Trophoblast cell (in vitro differentiated cells and primary cell): ENCODE measurements around the gene TMEM132C.

Source experiments
- DNase-seq, 2 donors: peaks; one replicate each; pipeline ENCODE4 v3.0.0-alpha.2; 2016
- H2AFZ ChIP-seq: 2 replicates; pipeline ENCODE4 v1.6.1; 2013; ENCODE audit warnings: low read length, moderate library complexity, mild to moderate bottlenecking; ENCODE audit not compliant: insufficient read depth, poor library complexity
- H2AK5ac ChIP-seq: 2 replicates; pipeline ENCODE4 v1.6.1; 2013; ENCODE audit warnings: mild to moderate bottlenecking, low read length
- H2BK120ac ChIP-seq: 2 replicates; pipeline ENCODE4 v1.6.1; 2013; ENCODE audit warnings: low read length, mild to moderate bottlenecking, moderate library complexity; ENCODE audit not compliant: insufficient read depth, poor library complexity
- H2BK12ac ChIP-seq: 2 replicates; pipeline ENCODE4 v1.6.1; 2013; ENCODE audit warnings: mild to moderate bottlenecking, low read length, moderate library complexity
- H2BK5ac ChIP-seq: 2 replicates; pipeline ENCODE4 v1.6.1; 2013; ENCODE audit warnings: low read length, low read depth, moderate library complexity, mild to moderate bottlenecking; ENCODE audit not compliant: poor library complexity
- H3K14ac ChIP-seq: 2 replicates; pipeline ENCODE4 v1.6.1; 2013; ENCODE audit warnings: mild to moderate bottlenecking, low read length
- H3K18ac ChIP-seq: 2 replicates; pipeline ENCODE4 v1.6.1; 2013; ENCODE audit warnings: mild to moderate bottlenecking, low read length
- H3K23ac ChIP-seq: 2 replicates; pipeline ENCODE4 v1.6.1; 2013; ENCODE audit warnings: low read length
- H3K27ac ChIP-seq: 2 replicates; pipeline ENCODE4 v1.5.1; 2013; ENCODE audit warnings: low read depth, mild to moderate bottlenecking, inconsistent platforms, low read length, moderate library complexity
- H3K27me3 ChIP-seq: 2 replicates; pipeline ENCODE4 v1.6.1; 2013; ENCODE audit warnings: inconsistent platforms, mild to moderate bottlenecking, low read length, moderate library complexity; ENCODE audit not compliant: insufficient read depth
- H3K36me3 ChIP-seq, 2 experiments: 1 replicate in 1 of 2; 2 replicates in 1 of 2; pipeline ENCODE4 v1.6.1; 2013; ENCODE audit warnings: low read length in 2 of 2, mild to moderate bottlenecking in 2 of 2, moderate library complexity in 1 of 2; ENCODE audit not compliant: insufficient read depth in 2 of 2, control insufficient read depth in 1 of 2
- H3K4ac ChIP-seq: 2 replicates; pipeline ENCODE4 v1.6.1; 2013; ENCODE audit warnings: low read depth, mild to moderate bottlenecking, low read length, moderate library complexity
- H3K4me1 ChIP-seq, 2 experiments: 1 replicate in 1 of 2; 2 replicates in 1 of 2; pipeline ENCODE4 v1.6.1; 2013; ENCODE audit warnings: low read length in 2 of 2, mild to moderate bottlenecking in 2 of 2, moderate library complexity in 1 of 2; ENCODE audit not compliant: insufficient read depth in 2 of 2, control insufficient read depth in 1 of 2
- H3K4me2 ChIP-seq: 2 replicates; pipeline ENCODE4 v1.6.1; 2013; ENCODE audit warnings: inconsistent platforms, mild to moderate bottlenecking, low read length, moderate library complexity
- H3K4me3 ChIP-seq: 2 replicates; pipeline ENCODE4 v1.5.1; 2013; ENCODE audit warnings: mild to moderate bottlenecking, low read depth, low read length, inconsistent platforms
- H3K79me1 ChIP-seq: one replicate; pipeline ENCODE4 v1.6.1; 2013; ENCODE audit warnings: low read length
- H3K79me2 ChIP-seq: 2 replicates; pipeline ENCODE4 v1.6.1; 2013; ENCODE audit warnings: low read length, mild to moderate bottlenecking; ENCODE audit not compliant: control insufficient read depth, insufficient read depth, poor library complexity
- H3K9ac ChIP-seq: 2 replicates; pipeline ENCODE4 v1.6.1; 2013; ENCODE audit warnings: mild to moderate bottlenecking, low read length
- H3K9me3 ChIP-seq: 2 replicates; pipeline ENCODE4 v1.6.1; 2013; ENCODE audit warnings: low read depth, mild to moderate bottlenecking, control low read depth, inconsistent platforms, low read length; ENCODE audit not compliant: insufficient read depth
- H4K12ac ChIP-seq: 2 replicates; pipeline ENCODE4 v1.6.1; 2013; ENCODE audit warnings: low read depth, mild to moderate bottlenecking, low read length, moderate library complexity
- H4K8ac ChIP-seq: 2 replicates; pipeline ENCODE4 v1.6.1; 2013; ENCODE audit warnings: low read depth, mild to moderate bottlenecking, low read length, moderate library complexity
- H4K91ac ChIP-seq: one replicate; pipeline ENCODE4 v1.6.1; 2013; ENCODE audit warnings: low read depth, mild to moderate bottlenecking, low read length, moderate library complexity
- WGBS: extraction: QIAGEN DNeasy Blood & Tissue Kit; methylation state at CpG from one replicate; pipeline ENCODE4 v1.1.7; 2013; ENCODE audit warnings: missing lambda C conversion rate; ENCODE audit not compliant: insufficient read length, insufficient coverage; ENCODE audit errors: extremely low coverage; 5-methylcytosine and 5-hydroxymethylcytosine counted together

Gene TMEM132C

GRCh38 chr12:128261757-128262156, 5.2 kb upstream of the TMEM132C start:
- no peak overlapping the region for H3K23ac ChIP-seq
- no peaks in the 10 kb centered on the region for H3K36me3 ChIP-seq
- H3K27ac ChIP-seq: no peak overlapping the region
- H2AFZ ChIP-seq: no peak overlapping the region
- H2AK5ac ChIP-seq: no peak overlapping the region
- H2BK120ac ChIP-seq: no peak overlapping the region
- no peak overlapping the region for H2BK5ac ChIP-seq
- no peak overlapping the region for H4K12ac ChIP-seq
- H3K4ac ChIP-seq: no peak overlapping the region
- H3K4me2 ChIP-seq: no peak overlapping the region
- peaks cover 22% of the 10 kb centered on the region for H3K27me3 ChIP-seq
- no peak overlapping the region for H3K18ac ChIP-seq
- H3K79me2 ChIP-seq: no peaks in the 10 kb centered on the region
- whole genome bisulfite sequencing: no CpG with 5 or more reads among the region's 3 CpGs
- H3K79me1 ChIP-seq: no peaks in the 10 kb centered on the region
- no peak overlapping the region for H3K9ac ChIP-seq
- no peak for DNase-seq
- no peak overlapping the region for H3K14ac ChIP-seq
- no peaks in the 10 kb centered on the region for H3K4me1 ChIP-seq
- H4K91ac ChIP-seq: no peak overlapping the region
- no peak overlapping the region for H3K4me3 ChIP-seq
- H4K8ac ChIP-seq: no peak overlapping the region
- no peaks in the 10 kb centered on the region for H3K9me3 ChIP-seq
- H2BK12ac ChIP-seq: no peak overlapping the region

GRCh38 chr12:128265566-128265965, 1.4 kb upstream of the TMEM132C start:
- Histone ChIP-seq H2AK5ac (no peak overlapping the region), H3K79me1 (no peaks in the 10 kb centered on the region), H4K12ac (no peak overlapping the region), H4K91ac (no peak overlapping the region), H3K4me3 (no peak overlapping the region), H2AFZ (no peak overlapping the region), H3K4me2 (no peak overlapping the region), H2BK12ac (no peak overlapping the region), H2BK5ac (no peak overlapping the region), H3K9ac (no peak overlapping the region), H3K9me3 (peaks cover 2% of the 10 kb centered on the region), H3K18ac (no peak overlapping the region), H3K36me3 (no peaks in the 10 kb centered on the region), H3K4ac (no peak overlapping the region), H3K23ac (no peak overlapping the region), H3K27ac (no peak overlapping the region), H3K27me3 (peaks cover 57% of the 10 kb centered on the region), H3K14ac (no peak overlapping the region), H4K8ac (no peak overlapping the region), H2BK120ac (no peak overlapping the region), H3K79me2 (no peaks in the 10 kb centered on the region), H3K4me1 (peaks cover 0 to 4% of the 10 kb centered on the region in 2 experiments)
- no CpG with 5 or more reads among the region's 7 CpGs for WGBS
- DNase-seq: no peak

- H4K12ac ChIP-seq: no peak overlapping the region
- no peak overlapping the region for H3K4me3 ChIP-seq
- H4K8ac ChIP-seq: no peak overlapping the region
- H3K23ac ChIP-seq: no peak overlapping the region
- peaks cover 57% of the 10 kb centered on the region for H3K27me3 ChIP-seq
- H3K4ac ChIP-seq: no peak overlapping the region
- H2AFZ ChIP-seq: no peak overlapping the region
- no peaks in the 10 kb centered on the region for H3K36me3 ChIP-seq
- no peaks in the 10 kb centered on the region for H3K79me1 ChIP-seq
- no peak overlapping the region for H2BK120ac ChIP-seq
- H3K27ac ChIP-seq: no peak overlapping the region
- no peak overlapping the region for H3K9ac ChIP-seq
- H3K9me3 ChIP-seq: peaks cover 2% of the 10 kb centered on the region
- no peak overlapping the region for H3K4me2 ChIP-seq
- no peaks in the 10 kb centered on the region for H3K79me2 ChIP-seq
- H3K18ac ChIP-seq: no peak overlapping the region
- H3K4me1 ChIP-seq: peaks cover 0 to 4% of the 10 kb centered on the region in 2 experiments
- no peak overlapping the region for H4K91ac ChIP-seq
- no peak overlapping the region for H2BK12ac ChIP-seq
- no CpG with 5 or more reads among the region's 12 CpGs for WGBS
- no peak overlapping the region for H2AK5ac ChIP-seq
- no peak overlapping the region for H3K14ac ChIP-seq
- H2BK5ac ChIP-seq: no peak overlapping the region
- DNase-seq: no peak
These were observed 884 bp upstream of the TMEM132C start for GRCh38 chr12:128266086-128266485.

- WGBS: no CpG with 5 or more reads among the region's 58 CpGs
- H2BK12ac ChIP-seq: no peak overlapping the region
- peak overlapping the region; percentile 27 for H3K4me3 ChIP-seq
- no peak overlapping the region for H3K27ac ChIP-seq
- no peak overlapping the region for H4K12ac ChIP-seq
- peaks cover 0 to 4% of the 10 kb centered on the region in 2 experiments for H3K4me1 ChIP-seq
- no peak overlapping the region for H3K14ac ChIP-seq
- no peak overlapping the region for H3K9ac ChIP-seq
- no peak overlapping the region for H2AK5ac ChIP-seq
- H4K8ac ChIP-seq: no peak overlapping the region
- no peak overlapping the region for H2BK5ac ChIP-seq
- no peak overlapping the region for H2BK120ac ChIP-seq
- H3K18ac ChIP-seq: no peak overlapping the region
- no peak for DNase-seq
- H3K9me3 ChIP-seq: peaks cover 2% of the 10 kb centered on the region
- H3K23ac ChIP-seq: no peak overlapping the region
- no peaks in the 10 kb centered on the region for H3K79me1 ChIP-seq
- no peak overlapping the region for H3K4ac ChIP-seq
- no peaks in the 10 kb centered on the region for H3K79me2 ChIP-seq
- H3K36me3 ChIP-seq: no peaks in the 10 kb centered on the region
- H3K27me3 ChIP-seq: peaks cover 57% of the 10 kb centered on the region
- no peak overlapping the region for H4K91ac ChIP-seq
- no peak overlapping the region for H2AFZ ChIP-seq
- peak overlapping the region; percentile 34 for H3K4me2 ChIP-seq
These were observed 334 bp upstream of the TMEM132C start for GRCh38 chr12:128266541-128267130.
